ENCODE data around the gene RARG.

The RARG gene

DNA sequence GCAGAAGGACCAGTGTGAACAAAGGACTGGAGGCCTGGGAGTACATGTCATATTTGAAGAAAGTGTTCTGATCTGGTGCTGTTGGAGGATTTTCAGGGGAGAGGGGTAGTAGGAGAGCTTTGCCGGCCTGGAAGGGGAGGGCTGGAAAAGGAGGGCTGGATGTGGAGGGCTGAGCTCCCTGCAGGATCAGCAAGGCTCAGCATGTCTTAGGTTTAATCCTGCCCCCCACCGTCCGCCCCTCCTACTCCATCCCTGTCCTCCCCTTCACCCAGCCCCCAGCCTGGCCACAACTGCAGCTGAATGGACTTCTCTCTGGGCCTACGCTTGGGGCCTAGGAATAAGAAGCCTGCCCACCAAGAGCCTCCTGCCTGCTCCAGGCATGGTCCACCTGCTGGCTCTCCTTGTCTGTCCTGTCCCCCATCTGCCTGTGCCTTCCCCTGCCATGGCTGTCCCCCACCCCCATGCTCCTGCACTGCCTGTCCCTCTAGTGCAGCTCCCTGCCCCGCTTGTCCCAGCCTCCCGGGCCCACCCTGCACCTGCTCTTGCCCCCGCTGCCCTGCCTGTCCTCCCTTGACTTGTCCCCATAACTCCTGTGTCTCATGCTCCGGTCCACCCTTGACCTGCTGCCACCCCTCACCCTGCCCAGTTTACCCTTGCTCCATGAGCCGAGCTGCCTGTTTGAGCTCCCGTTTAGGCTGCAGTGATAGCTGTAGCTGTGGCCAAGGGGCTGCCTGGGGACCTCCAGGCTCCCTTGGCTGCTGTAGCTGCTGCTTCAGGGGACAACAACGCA is 9.8 kb upstream of the RARG start:
- no peak for DNase-seq

- DNase-seq = no peak
Observed at GRCh38 chr12:53239643-53240258, 7.7 kb upstream of the RARG start.

- DNase-seq = no peak
Observed at GRCh38 chr12:53236443-53237111, 4.6 kb upstream of the RARG start.

GRCh38 chr12:53235742-53236442 is 3.9 kb upstream of the RARG start:
- DNase-seq = no peak

DNA sequence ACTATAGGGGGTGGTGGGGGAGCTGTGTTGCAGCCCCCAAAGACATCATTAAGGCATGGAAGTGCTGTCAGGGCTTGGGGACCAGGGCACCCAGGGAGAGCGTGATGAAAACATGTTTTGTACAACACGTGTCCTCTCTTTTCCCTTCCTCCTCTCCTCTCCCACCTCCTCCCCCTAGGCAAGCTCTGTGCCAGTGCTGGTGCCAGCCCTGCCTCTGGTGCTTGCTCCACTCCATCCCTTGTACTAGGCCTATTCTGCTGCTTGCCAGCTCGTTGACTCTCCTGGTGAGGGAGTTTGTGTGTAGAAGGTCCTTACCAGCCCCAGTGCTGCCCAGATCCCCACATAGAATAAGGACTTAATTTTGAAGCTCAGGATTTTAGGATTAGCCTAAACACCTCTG is 3.2 kb upstream of the RARG start:
- no peak for DNase-seq

- no peak for DNase-seq
Observed at GRCh38 chr12:53234271-53234914, 2.4 kb upstream of the RARG start.

DNA sequence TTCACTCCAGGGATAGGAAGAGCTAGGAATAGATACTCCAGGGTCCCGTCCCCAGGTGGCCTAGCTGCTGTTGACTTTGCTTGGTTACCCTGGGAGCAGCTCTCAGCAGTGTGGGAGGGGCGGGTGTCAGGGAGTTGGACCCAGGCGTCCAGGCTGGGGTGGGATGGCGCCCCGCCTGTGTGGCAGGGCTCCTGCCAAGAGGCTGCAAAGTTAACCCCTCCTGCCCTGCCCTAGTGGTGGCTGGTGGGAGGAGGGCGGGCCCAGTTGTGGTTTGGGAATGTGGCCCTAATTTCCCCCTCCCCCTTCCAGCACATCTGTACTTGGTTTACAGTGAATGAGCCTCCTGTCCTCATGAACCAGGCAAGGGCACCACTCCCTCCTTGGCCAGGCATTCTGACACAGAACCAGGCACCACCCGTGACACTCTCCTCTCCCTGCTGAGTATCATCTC is 1.7 kb upstream of the RARG start:
- no peak for DNase-seq

DNA sequence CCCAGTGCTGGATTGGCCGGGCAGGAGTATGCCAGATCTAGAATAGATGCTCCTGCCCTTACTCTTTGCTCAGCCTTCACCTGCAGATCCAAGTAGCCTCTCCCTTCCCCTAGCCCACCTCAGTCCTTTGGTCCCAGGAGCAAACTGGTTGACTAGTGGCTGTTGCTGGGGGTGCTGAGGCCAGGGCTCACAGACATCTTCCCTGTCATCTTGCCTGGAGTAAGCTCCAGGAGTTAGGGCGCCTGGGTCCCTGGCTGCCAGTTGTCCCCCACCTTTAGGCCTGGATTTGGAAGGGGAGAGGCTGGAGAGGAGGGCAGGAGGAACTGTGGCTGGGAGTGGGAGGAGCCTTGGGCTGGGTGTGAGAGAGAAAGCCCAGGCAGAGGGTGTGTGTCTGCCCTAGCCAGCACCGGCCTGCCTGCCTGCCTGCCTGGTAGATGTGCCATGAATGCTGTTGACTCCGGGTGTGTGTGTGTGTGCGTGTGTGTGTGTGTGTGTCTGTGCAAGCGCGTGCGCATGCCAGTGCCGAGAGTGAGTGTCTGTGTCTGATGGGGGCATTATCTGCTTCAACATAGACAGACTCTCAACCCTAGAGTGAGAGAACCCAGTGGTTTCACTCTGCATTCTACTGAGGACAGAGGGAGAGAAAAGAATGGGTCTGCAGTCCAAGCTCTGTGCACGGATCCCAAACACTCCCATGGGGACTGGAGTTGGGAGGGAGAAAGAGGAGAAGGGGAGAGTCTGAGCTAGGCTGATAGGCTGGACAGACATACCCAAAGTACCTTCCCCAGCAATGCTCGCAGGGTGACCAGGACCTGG is 845 bp upstream of the RARG start:
- DNase-seq = peak; percentile 38

GRCh38 chr12:53231671-53231920 is 413 bp downstream of the RARG start:
- no peak for DNase-seq

DNA sequence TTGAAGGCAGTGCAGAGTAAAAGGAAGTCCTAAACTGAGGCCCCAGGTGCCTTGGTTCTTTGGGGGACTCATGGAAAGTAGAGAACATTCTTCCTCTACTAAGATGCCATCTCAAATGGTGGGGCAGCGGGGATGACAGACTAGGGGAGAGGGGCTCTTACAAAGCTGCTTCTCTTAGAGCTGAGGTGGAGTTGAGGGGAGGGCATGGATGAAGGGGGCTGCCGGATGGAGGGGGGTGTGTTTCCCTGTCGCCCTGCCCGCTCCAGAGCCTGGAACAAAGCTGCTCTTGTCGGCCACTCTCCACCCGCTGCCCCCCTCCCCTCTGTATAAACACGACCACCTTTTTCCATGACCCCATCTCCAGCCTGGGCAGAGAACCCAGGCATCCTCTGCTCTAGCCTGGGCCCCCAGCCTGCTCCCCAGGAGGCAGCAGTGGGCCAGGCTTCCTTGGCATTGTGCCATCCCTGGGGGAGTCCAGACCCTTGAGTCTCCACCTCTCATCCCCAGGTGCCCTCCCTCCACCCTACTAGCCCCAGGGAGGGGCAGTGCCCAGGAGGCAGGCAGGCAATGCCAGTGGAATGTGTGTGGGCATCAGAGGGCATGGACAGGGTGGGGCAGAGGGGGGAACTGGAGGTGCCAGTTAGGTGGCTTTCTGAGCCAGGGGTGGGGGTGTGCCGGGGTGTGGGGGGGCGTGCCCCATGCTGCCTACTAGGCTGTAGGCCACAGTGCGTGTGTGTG is 1.7 kb downstream of the RARG start:
- no peak for DNase-seq

GRCh38 chr12:53229454-53229853 is 2.6 kb downstream of the RARG start:
- no peak for DNase-seq

- DNase-seq = no peak
Observed at GRCh38 chr12:53227836-53228235, 4.2 kb downstream of the RARG start.

DNA sequence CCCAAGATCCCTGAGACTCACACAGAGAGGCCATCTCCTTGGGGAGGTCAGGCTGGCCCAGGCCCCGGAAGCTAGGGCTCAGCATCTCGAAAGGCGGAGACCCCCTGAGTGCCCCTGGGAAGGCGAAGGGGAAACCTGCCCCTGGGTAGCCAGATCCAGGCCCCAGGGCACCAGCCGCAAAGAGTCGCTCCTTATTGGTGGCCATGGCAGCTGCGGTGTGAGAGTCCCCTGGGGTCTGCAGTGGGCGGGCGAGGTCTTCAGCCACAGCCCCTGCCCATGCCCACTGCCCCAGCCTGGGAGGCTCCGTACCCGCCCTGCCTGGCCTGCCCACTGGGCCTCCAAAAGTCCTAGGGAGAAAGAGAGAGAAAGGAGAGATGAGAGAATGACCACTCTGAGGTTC is 4.7 kb downstream of the RARG start:
- DNase-seq = no peak

DNA sequence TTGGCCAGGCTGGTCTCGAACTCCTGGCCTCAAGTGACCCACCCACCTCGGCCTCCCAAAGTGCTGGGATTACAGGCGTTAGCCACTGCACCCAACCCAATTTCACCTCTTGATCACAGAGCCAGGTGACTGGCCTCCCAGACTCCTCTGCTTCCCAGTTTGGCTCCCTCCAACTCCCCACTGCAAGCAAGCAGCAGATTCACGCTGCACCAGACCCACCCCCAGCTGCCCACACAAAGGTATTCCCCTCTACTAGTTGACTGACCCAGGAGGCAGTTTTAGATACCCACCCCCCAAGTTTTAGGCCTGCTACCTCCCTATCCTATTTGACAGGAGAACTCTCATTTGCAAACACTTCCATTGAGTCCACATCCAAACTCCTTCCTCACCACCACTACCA is 5.2 kb downstream of the RARG start:
- DNase-seq = no peak

DNA sequence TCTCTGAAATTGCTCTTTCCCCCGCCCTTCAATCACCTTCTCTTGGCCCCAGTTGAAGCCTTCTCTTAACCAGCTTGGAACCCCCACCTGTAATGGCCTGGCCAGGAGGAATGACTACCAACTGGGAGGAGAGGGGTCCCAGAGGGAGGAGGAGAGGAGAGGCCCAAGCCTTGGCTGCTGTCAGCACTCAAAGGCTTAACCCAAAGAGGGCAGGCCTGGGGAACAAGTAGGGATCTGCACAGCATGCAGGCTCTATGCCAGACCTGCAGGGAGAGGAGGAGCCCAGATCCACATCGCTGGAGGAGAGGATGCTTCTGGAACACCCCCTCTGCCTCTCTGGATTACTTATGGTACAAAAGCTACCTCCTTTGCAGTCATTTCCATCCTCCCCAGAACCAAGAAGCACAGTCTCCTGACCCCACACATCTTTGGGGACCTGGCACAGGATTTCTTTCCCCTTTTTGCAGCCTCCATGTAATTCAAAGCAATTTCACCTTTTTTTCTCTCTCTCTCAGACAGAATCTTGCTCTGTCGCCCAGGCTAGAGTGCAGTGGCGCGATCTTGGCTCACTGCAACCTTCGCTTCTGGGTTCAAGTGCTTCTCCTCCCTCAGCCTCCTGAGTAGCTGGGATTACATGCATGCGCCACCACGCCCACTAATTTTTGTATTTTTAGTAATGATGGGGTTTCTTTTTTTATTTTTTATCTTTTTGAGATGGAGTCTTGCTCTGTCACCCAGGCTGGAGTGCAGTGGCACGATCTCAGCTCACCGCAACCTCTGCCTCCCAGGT is 6.2 kb downstream of the RARG start:
- DNase-seq = no peak

DNA sequence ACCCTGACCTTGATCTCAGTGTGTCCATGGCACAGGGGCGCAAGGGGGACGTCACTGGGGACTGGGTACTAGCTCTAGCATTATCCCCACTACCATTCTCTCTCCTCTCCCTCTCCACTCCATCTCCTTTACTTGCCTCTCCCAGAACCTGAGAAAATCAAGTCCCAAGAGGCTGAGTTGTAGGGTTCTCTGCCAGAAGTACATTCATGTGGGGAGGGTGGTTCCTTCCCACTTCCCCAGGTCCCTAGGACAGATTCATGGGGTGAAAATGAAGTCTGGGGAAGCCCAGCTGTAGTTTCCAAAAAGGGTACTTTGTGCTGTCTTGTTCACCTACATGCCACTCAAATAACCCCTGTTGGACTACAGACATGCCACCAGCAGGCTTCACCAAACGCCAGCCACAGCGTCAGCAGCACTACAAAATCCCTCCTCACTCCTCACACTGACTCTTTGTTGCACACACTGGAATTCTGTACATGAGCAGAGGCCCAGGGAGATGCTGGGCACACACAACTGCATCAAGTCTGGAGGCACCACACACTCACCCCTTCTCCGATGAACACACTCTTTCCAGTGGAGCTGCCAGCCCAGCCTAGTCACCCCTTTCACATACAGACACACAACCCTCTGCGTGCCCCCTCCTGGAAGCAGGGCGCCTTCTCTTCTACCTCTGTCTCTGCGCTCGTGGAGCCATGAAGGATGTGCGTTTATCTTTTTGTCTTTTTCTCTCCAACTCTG is 6.9 kb downstream of the RARG start:
- no peak for DNase-seq

GRCh38 chr12:53224061-53224896 is 7.7 kb downstream of the RARG start:
- DNase-seq = no peak

DNA sequence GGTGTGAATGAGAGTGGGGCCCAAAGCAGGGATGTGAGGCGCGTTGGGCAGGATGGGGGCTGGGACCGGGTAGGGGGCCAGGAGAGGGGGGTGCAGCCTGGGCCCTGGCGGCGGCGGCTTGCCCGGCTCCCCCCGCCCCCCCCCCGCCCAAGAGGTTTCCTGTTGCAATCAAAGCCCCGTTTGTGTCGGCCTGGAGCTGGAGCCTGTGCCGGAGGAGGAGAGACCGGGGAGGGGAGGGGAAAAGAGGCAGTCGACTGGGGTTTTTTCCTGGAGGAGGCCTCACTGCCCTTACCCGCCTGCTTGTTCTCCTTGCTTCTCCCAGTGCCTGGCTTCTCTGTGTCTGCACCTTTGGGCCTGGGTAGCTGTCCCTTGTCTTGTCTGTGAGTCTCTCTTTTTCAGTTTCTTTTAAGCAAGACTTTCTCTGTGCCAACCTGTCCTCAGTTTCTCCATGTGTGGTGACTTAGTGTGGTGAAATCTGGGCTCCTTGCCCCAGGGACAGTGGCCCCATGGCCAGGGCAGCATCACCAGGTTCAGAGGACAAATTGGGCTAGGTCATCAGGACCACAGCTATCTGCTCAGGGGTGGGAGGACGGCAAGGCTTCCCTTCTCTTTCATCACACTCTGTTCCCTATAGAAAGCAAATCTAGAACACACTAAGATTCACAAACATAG is 8.5 kb downstream of the RARG start:
- no peak for DNase-seq

All from activated naive CD4-positive, alpha-beta T cell treated with anti-CD3 and anti-CD28 coated beads, Interleukin-2, amount 50 U/mL, for 16 hours (primary cell).